NCI-H1694 treated with DMSO at 0.1 percent for 48 hours (cell line): ENCODE results near the gene DNAJB6.

Experiments
- DNase-seq: peaks from one replicate; lab custom pipeline; 2025; lab: John Stamatoyannopoulos, UW

DNAJB6 gene

GRCh38 chr7:157409753-157410727 lies 73.2 kb downstream of the DNAJB6 start:
- no peak for DNase-seq

- no peak for DNase-seq
Observed at GRCh38 chr7:157410831-157411556, 74.2 kb downstream of the DNAJB6 start.

- DNase-seq = no peak
Observed at GRCh38 chr7:157411580-157411979, 74.8 kb downstream of the DNAJB6 start.

GRCh38 chr7:157412021-157412443 lies 75.2 kb downstream of the DNAJB6 start:
- no peak for DNase-seq

GRCh38 chr7:157412491-157413180 lies 75.8 kb downstream of the DNAJB6 start:
- DNase-seq = no peak

- no peak for DNase-seq
Observed at GRCh38 chr7:157413881-157414701, 77.3 kb downstream of the DNAJB6 start.

GRCh38 chr7:157414702-157415096 lies 77.9 kb downstream of the DNAJB6 start:
- no peak for DNase-seq

GRCh38 chr7:157415486-157415885 lies 78.7 kb downstream of the DNAJB6 start:
- DNase-seq = no peak

GRCh38 chr7:157416011-157416410 lies 79.2 kb downstream of the DNAJB6 start:
- DNase-seq = no peak

GRCh38 chr7:157418204-157419034 lies 81.6 kb downstream of the DNAJB6 start:
- no peak for DNase-seq

GRCh38 chr7:157419035-157419293 lies 82.2 kb downstream of the DNAJB6 start:
- no peak for DNase-seq

- no peak for DNase-seq
Observed at GRCh38 chr7:157422279-157422678, 85.5 kb downstream of the DNAJB6 start.

GRCh38 chr7:157423348-157423747 lies 86.5 kb downstream of the DNAJB6 start:
- no peak for DNase-seq

- DNase-seq = no peak
Observed at GRCh38 chr7:157423886-157424565, 87.2 kb downstream of the DNAJB6 start.

GRCh38 chr7:157425137-157425731 lies 88.4 kb downstream of the DNAJB6 start:
- DNase-seq = no peak

- DNase-seq = no peak
Observed at GRCh38 chr7:157425761-157426160, 89.0 kb downstream of the DNAJB6 start.

- DNase-seq = no peak
Observed at GRCh38 chr7:157426463-157427301, 89.9 kb downstream of the DNAJB6 start.

GRCh38 chr7:157427811-157428553 lies 91.2 kb downstream of the DNAJB6 start:
- no peak for DNase-seq
